ENCODE results near the gene GCFC2.

The GCFC2 gene

DNA sequence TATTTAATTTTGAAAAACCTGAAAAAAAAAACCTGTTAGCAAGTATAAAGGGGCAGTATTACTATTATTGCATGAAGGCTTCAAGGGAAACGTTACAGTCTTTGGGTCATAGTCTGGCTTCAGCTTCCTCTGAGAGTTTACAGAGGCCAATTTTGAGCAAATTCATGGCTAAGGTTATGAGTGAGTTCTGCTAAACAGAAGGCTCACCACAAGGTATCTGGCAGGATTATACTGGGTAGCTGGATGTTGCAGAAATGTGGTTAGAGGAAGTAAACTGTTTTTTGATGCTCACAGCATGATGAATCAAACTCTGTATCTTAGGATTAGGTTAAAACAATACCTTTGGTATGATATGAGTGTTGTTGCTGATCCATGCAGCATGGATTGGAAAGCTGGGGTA lies 54.9 kb downstream of the GCFC2 start:
- H3K27ac Mint-ChIP-seq = no peak overlapping the region
- no peaks in the 10 kb centered on the region for H3K4me1 Mint-ChIP-seq
- TF ChIP-seq, protein P1, sequence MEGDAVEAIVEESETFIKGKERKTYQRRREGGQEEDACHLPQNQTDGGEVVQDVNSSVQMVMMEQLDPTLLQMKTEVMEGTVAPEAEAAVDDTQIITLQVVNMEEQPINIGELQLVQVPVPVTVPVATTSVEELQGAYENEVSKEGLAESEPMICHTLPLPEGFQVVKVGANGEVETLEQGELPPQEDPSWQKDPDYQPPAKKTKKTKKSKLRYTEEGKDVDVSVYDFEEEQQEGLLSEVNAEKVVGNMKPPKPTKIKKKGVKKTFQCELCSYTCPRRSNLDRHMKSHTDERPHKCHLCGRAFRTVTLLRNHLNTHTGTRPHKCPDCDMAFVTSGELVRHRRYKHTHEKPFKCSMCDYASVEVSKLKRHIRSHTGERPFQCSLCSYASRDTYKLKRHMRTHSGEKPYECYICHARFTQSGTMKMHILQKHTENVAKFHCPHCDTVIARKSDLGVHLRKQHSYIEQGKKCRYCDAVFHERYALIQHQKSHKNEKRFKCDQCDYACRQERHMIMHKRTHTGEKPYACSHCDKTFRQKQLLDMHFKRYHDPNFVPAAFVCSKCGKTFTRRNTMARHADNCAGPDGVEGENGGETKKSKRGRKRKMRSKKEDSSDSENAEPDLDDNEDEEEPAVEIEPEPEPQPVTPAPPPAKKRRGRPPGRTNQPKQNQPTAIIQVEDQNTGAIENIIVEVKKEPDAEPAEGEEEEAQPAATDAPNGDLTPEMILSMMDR (IDR thresholded peaks at IDR 0.05) = no peak
- DNase-seq = no peak
- no peak overlapping the region for H3K4me3 Mint-ChIP-seq
- no peaks in the 10 kb centered on the region for H3K27me3 Mint-ChIP-seq (ENCODE audit: low read depth, poor library complexity)
- H3K9me3 Mint-ChIP-seq = peaks cover 25% of the 10 kb centered on the region
- H3K36me3 Mint-ChIP-seq (ENCODE audit: low read depth) = peaks cover 97% of the 10 kb centered on the region

DNA sequence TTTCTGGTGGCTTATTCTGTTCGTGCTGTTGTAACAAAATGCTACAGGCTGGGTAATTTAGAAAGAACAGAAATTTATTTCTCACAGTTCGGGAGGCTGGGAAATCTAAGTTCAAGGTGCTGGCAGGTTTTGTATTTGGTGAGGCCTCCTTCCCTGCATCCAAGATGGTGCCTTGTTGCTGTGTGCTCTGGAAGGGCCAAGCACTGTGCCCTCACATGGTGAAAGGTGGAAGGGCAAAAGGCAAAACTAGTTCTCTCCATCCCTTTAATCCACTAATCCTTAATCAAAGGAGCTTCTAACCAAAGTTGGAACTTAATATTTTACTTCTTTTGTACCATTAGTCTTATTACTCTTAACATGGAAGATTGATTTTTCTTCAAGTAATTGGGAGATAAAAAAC lies 56.7 kb downstream of the GCFC2 start:
- DNase-seq = no peak
- Mint-ChIP-seq H3K36me3 (ENCODE audit: low read depth) (peaks cover 97% of the 10 kb centered on the region), H3K4me3 (no peak overlapping the region), H3K27me3 (ENCODE audit: low read depth, poor library complexity) (no peaks in the 10 kb centered on the region), H3K4me1 (no peaks in the 10 kb centered on the region), H3K27ac (no peak overlapping the region), H3K9me3 (peaks cover 8% of the 10 kb centered on the region)
- TF ChIP-seq, protein P1 (IDR thresholded peaks at IDR 0.05) = no peak

DNA sequence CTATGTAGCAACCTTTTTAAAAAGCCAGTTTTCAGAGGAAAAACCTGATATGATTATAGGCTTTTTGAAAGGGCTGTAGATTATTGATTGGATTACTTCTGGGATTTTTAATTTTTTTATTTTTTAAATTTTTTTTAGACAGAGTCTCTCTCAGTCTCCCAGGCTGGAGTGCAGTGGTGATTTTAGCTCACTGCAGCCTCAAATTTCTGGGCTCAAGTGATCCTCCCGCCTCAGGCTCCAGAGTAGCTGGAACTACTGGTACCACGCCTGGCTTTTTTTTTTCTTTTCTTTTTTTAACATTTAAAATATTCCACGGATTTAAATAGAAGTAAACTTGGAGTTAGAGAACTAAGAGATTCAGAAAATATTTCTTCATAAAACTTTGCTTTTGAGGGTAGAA lies 62.9 kb downstream of the GCFC2 start:
- TF ChIP-seq, protein P1 (IDR thresholded peaks at IDR 0.05) = no peak
- H3K27ac Mint-ChIP-seq = no peak overlapping the region
- no peaks in the 10 kb centered on the region for H3K27me3 Mint-ChIP-seq (ENCODE audit: low read depth, poor library complexity)
- peaks cover 4% of the 10 kb centered on the region for H3K9me3 Mint-ChIP-seq
- peaks cover 10% of the 10 kb centered on the region for H3K4me1 Mint-ChIP-seq
- H3K4me3 Mint-ChIP-seq = peak overlapping the region; percentile 93
- DNase-seq = no peak
- peaks cover 58% of the 10 kb centered on the region for H3K36me3 Mint-ChIP-seq (ENCODE audit: low read depth)

DNA sequence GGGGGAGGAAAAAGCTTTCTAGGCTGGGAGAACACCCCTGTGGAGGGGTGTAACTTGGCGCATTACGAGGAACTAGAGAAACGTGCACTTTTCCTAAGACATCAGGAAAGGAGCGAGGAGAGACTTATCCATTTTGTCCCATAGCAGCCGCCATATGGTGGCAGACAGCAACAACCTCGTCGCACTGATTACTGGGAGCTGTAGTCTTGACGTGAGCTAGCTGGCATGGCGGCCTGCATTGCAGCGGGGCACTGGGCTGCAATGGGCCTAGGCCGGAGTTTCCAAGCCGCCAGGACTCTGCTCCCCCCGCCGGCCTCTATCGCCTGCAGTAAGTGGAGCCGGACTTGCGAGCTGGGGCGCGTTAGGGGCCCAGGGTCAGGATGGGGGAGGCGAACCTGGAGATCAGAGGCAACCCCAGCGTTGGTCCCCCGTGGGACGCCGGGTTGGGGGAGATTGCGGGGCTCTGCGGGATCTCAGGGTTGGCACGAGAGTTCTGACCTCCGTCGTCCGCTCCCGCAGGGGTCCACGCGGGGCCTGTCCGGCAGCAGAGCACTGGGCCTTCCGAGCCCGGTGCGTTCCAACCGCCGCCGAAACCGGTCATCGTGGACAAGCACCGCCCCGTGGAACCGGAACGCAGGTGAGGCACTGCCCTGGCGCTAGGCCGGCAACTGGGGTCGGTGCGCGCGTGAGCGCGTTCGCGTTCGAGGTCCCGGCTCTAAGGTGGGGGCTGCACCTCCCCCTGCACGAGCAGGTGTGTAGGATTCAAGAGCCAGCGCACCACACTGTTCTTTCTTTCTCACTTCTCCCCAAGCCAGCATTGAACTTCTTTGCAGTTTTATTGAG lies 63.9 kb downstream of the GCFC2 start, which contains the start of gene MRPL19:
Gene MRPL19 (plus strand): TSS at position 201 of the 843 bp plus-strand sequence. CDS start 25 bp downstream, at position 226.
- DNase-seq = peak; percentile 72
- H3K4me1 Mint-ChIP-seq = peaks cover 10% of the 10 kb centered on the region
- peaks cover 4% of the 10 kb centered on the region for H3K9me3 Mint-ChIP-seq
- H3K27me3 Mint-ChIP-seq (ENCODE audit: low read depth, poor library complexity) = no peaks in the 10 kb centered on the region
- TF ChIP-seq, protein P1 (IDR thresholded peaks at IDR 0.05) = no peak
- H3K4me3 Mint-ChIP-seq = peak within 1 kb of the TSS; percentile 93
- peak within 1 kb of the TSS; percentile 91 for H3K27ac Mint-ChIP-seq
- peaks cover 49% of the 10 kb centered on the region for H3K36me3 Mint-ChIP-seq (ENCODE audit: low read depth)

DNA sequence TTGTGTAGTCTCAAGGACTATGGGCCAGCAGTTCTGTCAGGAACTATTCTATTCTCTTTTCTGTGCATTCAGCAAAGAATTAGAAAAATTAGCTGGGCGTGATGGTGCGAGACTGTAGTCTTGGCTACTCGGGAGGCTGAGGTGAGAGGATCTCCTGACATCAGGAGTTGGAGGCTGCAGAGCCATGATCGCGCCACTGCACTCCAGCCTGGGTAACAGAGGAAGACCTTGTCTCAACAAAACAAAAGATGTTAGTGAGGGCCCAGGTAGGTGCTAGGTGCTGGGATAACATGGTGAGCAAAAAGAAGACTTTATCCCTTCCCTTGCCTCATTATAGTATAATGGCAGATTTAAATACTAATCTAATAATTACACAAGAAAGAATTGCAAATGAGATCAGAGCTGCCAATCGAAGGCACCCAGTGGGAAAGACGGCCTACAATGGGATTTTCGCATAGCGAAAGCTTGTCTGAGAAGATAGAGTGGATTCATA lies 64.6 kb downstream of the GCFC2 start:
- peak overlapping the region; percentile 93 for H3K4me3 Mint-ChIP-seq
- H3K27me3 Mint-ChIP-seq (ENCODE audit: low read depth, poor library complexity) = no peaks in the 10 kb centered on the region
- peak overlapping the region; percentile 88 for H3K27ac Mint-ChIP-seq
- peaks cover 42% of the 10 kb centered on the region for H3K36me3 Mint-ChIP-seq (ENCODE audit: low read depth)
- peaks cover 4% of the 10 kb centered on the region for H3K9me3 Mint-ChIP-seq
- TF ChIP-seq, protein P1 (IDR thresholded peaks at IDR 0.05) = no peak
- DNase-seq = no peak
- peaks cover 10% of the 10 kb centered on the region for H3K4me1 Mint-ChIP-seq
